H9 (cell line): ENCODE data around the gene ILK. TPM values are rescaled to one million over a fixed set of nuclear protein-coding genes. Genes with fewer than 3 reads are reported as not detected.

Source experiments
- DNase-seq: peaks from one replicate; pipeline ENCODE4 v3.0.0-alpha.2; 2017
- H2AFZ ChIP-seq: one replicate; pipeline ENCODE4 v1.6.1; 2013; ENCODE audit warnings: mild to moderate bottlenecking, low read length, control low read depth, moderate library complexity
- H2AK5ac ChIP-seq: 2 replicates; pipeline ENCODE4 v1.6.1; 2013; ENCODE audit warnings: low read length, control low read depth, mixed read lengths; ENCODE audit not compliant: insufficient read length
- H2BK120ac ChIP-seq: one replicate; pipeline ENCODE4 v1.6.1; 2013; ENCODE audit warnings: low read depth, mild to moderate bottlenecking, low read length, control low read depth, inconsistent platforms; ENCODE audit not compliant: poor library complexity, severe bottlenecking
- H2BK12ac ChIP-seq: 2 replicates; pipeline ENCODE4 v1.6.1; 2013; ENCODE audit warnings: low read length, control low read depth, mixed read lengths, low read depth; ENCODE audit not compliant: insufficient read length
- H2BK15ac ChIP-seq: 2 replicates; pipeline ENCODE4 v1.6.1; 2013; ENCODE audit warnings: low read depth, low read length, control low read depth
- H2BK20ac ChIP-seq: one replicate; pipeline ENCODE4 v1.6.1; 2013; ENCODE audit warnings: low read depth, mild to moderate bottlenecking, low read length, control low read depth, inconsistent platforms; ENCODE audit not compliant: poor library complexity, severe bottlenecking
- H2BK5ac ChIP-seq: 2 replicates; pipeline ENCODE4 v1.6.1; 2013; ENCODE audit warnings: low read length, control low read depth, mixed read lengths; ENCODE audit not compliant: insufficient read length
- H3K14ac ChIP-seq: 2 replicates; pipeline ENCODE4 v1.6.1; 2013; ENCODE audit warnings: low read length, control low read depth; ENCODE audit not compliant: insufficient read depth
- H3K18ac ChIP-seq: 2 replicates; pipeline ENCODE4 v1.6.1; 2013; ENCODE audit warnings: low read depth, mild to moderate bottlenecking, mixed read lengths, low read length, control low read depth; ENCODE audit not compliant: insufficient read length
- H3K23ac ChIP-seq: 2 replicates; pipeline ENCODE4 v1.6.1; 2013; ENCODE audit warnings: low read length, control low read depth, mixed read lengths, low read depth; ENCODE audit not compliant: insufficient read length
- H3K23me2 ChIP-seq: 2 replicates; pipeline ENCODE4 v1.6.1; 2013; ENCODE audit warnings: low read depth, mild to moderate bottlenecking, mixed read lengths, low read length, control low read depth; ENCODE audit not compliant: insufficient read length, poor library complexity, severe bottlenecking
- H3K27ac ChIP-seq: 2 replicates; pipeline ENCODE4 v1.5.1; 2013; ENCODE audit warnings: low read length, control low read depth, mixed read lengths, low read depth; ENCODE audit not compliant: insufficient read length
- H3K27me3 ChIP-seq: 2 replicates; pipeline ENCODE4 v1.6.1; 2013; ENCODE audit warnings: low read length, control low read depth, inconsistent platforms; ENCODE audit not compliant: insufficient read depth
- H3K4ac ChIP-seq: 2 replicates; pipeline ENCODE4 v1.6.1; 2013; ENCODE audit warnings: low read depth, mild to moderate bottlenecking, control low read depth, inconsistent platforms, low read length, moderate library complexity
- H3K4me1 ChIP-seq: 2 replicates; pipeline ENCODE4 v1.6.1; 2013; ENCODE audit warnings: low read length, control low read depth, inconsistent platforms; ENCODE audit not compliant: insufficient read depth
- H3K4me2 ChIP-seq: 2 replicates; pipeline ENCODE4 v1.6.1; 2013; ENCODE audit warnings: low read length, control low read depth, mixed read lengths; ENCODE audit not compliant: insufficient read length, insufficient read depth
- H3K56ac ChIP-seq: 2 replicates; pipeline ENCODE4 v1.6.1; 2013; ENCODE audit warnings: low read depth, mild to moderate bottlenecking, mixed read lengths, low read length, control low read depth; ENCODE audit not compliant: insufficient read length
- H3K79me1 ChIP-seq: 2 replicates; pipeline ENCODE4 v1.6.1; 2013; ENCODE audit warnings: low read depth, mild to moderate bottlenecking, moderate library complexity, low read length, control low read depth, inconsistent platforms; ENCODE audit not compliant: insufficient read depth, poor library complexity, severe bottlenecking
- H3K79me2 ChIP-seq: 2 replicates; pipeline ENCODE4 v1.6.1; 2013; ENCODE audit warnings: low read length, control low read depth, inconsistent platforms; ENCODE audit not compliant: insufficient read depth
- H3K9ac ChIP-seq: 2 replicates; pipeline ENCODE4 v1.6.1; 2013; ENCODE audit warnings: low read length, control low read depth, mixed read lengths; ENCODE audit not compliant: insufficient read length; ENCODE audit errors: extremely low read depth
- H3K9me3 ChIP-seq: one replicate; pipeline ENCODE4 v1.6.1; 2013; ENCODE audit warnings: low read depth, low read length, inconsistent platforms; ENCODE audit not compliant: control insufficient read depth
- H3T11ph ChIP-seq: one replicate; pipeline ENCODE4 v1.6.1; 2013; ENCODE audit warnings: mild to moderate bottlenecking, low read length, control low read depth, inconsistent platforms
- H4K20me1 ChIP-seq: one replicate; pipeline ENCODE4 v1.6.1; 2013; ENCODE audit not compliant: control insufficient read depth, insufficient read length, insufficient read depth
- H4K5ac ChIP-seq: 2 replicates; pipeline ENCODE4 v1.6.1; 2013; ENCODE audit warnings: low read depth, mild to moderate bottlenecking, mixed read lengths, low read length, control low read depth; ENCODE audit not compliant: insufficient read length
- H4K8ac ChIP-seq: replicated peaks from 2 replicates; pipeline ENCODE4 v1.6.1; 2013; ENCODE audit warnings: low read length, control low read depth, mixed read lengths, low read depth; ENCODE audit not compliant: insufficient read length
- H4K91ac ChIP-seq: 2 replicates; pipeline ENCODE4 v1.6.1; 2013; ENCODE audit warnings: low read depth, mild to moderate bottlenecking, moderate library complexity, mixed read lengths, low read length, control low read depth; ENCODE audit not compliant: insufficient read length
- H3K27ac Mint-ChIP-seq, 3 experiments: 2 replicates in 2 of 3; 3 replicates in 1 of 3; pipeline ENCODE4 v1.8.0; 2020 to 2021; ENCODE audit warnings: mixed read lengths in 3 of 3, mild to moderate bottlenecking in 1 of 3, moderate library complexity in 1 of 3
- H3K27me3 Mint-ChIP-seq: 2 replicates; pipeline ENCODE4 v1.8.0; 2021; ENCODE audit warnings: low read depth, mild to moderate bottlenecking, moderate library complexity, mixed read lengths
- H3K36me3 Mint-ChIP-seq, 3 experiments: 2 replicates in 2 of 3; 3 replicates in 1 of 3; pipeline ENCODE4 v1.8.0; 2020 to 2021; ENCODE audit warnings: low read depth in 3 of 3, mixed read lengths in 3 of 3; ENCODE audit not compliant: insufficient read depth in 1 of 3
- H3K4me1 Mint-ChIP-seq, 2 experiments: 2 replicates each; pipeline ENCODE4 v1.8.0; 2020; ENCODE audit warnings: mixed read lengths in 2 of 2
- H3K4me3 Mint-ChIP-seq, 2 experiments: 2 replicates in 1 of 2; 3 replicates in 1 of 2; pipeline ENCODE4 v1.8.0; 2020 to 2021; ENCODE audit warnings: mild to moderate bottlenecking in 2 of 2, mixed read lengths in 2 of 2, moderate library complexity in 1 of 2
- H3K9me3 Mint-ChIP-seq, 2 experiments: 2 replicates in 1 of 2; 3 replicates in 1 of 2; pipeline ENCODE4 v1.8.0; 2020; ENCODE audit warnings: mild to moderate bottlenecking in 2 of 2, mixed read lengths in 2 of 2, moderate library complexity in 1 of 2
- CTCF ChIP-seq: fragments of 200-600 bp; sonication (generic); conservative IDR thresholded peaks from 3 replicates; pipeline ENCODE4 v1.8.0; 2021; ENCODE audit warnings: antibody characterized with exemption, mild to moderate bottlenecking
- WGBS: extraction: QIAGEN DNeasy Blood & Tissue Kit; methylation state at CpG from one replicate; pipeline ENCODE4 v1.1.7; 2013; ENCODE audit warnings: missing lambda C conversion rate, low lambda C conversion rate, mixed read lengths; ENCODE audit not compliant: insufficient read length; ENCODE audit errors: extremely low coverage; 5-methylcytosine and 5-hydroxymethylcytosine counted together
- total RNA-seq: library from RNA; stranded (reverse); gene quantifications from 2 replicates; pipeline ENCODE4 v1.2.1, GENCODE V29; 2021

Gene ILK
- total RNA-seq, 1 experiment from 2014 or later: 100 TPM

GRCh38 chr11:6563121-6563619 is 40.4 kb upstream of the ILK start:
- H3K23me2 ChIP-seq: no peaks in the 10 kb centered on the region
- no peak overlapping the region for H3K18ac ChIP-seq
- Mint-ChIP-seq H3K27me3 (no peaks in the 10 kb centered on the region; the same call in 1 of the 2 replicates), H3K4me3 (no peak overlapping the region), H3K27ac (no peak overlapping the region), H3K36me3 (no peaks in the 10 kb centered on the region; a peak in 2 of 7 replicates), H3K4me1 (peaks cover 20 to 31% of the 10 kb centered on the region in 2 experiments), H3K9me3 (no peaks in the 10 kb centered on the region)
- no peak overlapping the region for H3T11ph ChIP-seq
- no peak overlapping the region for H3K27ac ChIP-seq
- no peak overlapping the region for H4K5ac ChIP-seq
- H2BK120ac ChIP-seq: no peak overlapping the region
- H2BK5ac ChIP-seq: no peak overlapping the region
- TF ChIP-seq CTCF: no peak
- H3K79me2 ChIP-seq: no peaks in the 10 kb centered on the region
- H2BK20ac ChIP-seq: no peak overlapping the region
- no peak for DNase-seq
- H4K91ac ChIP-seq: no peak overlapping the region
- no CpG with 5 or more reads among the region's 4 CpGs for WGBS
- no peak overlapping the region for H3K14ac ChIP-seq
- H2AK5ac ChIP-seq: no peak overlapping the region
- H3K4me2 ChIP-seq: no peak overlapping the region
- H3K27me3 ChIP-seq: no peaks in the 10 kb centered on the region
- H3K23ac ChIP-seq: no peak overlapping the region
- no peak overlapping the region for H3K4ac ChIP-seq
- no peak overlapping the region for H3K56ac ChIP-seq
- H2BK15ac ChIP-seq: no peak overlapping the region
- no peaks in the 10 kb centered on the region for H4K20me1 ChIP-seq
- H3K4me1 ChIP-seq: peaks cover 3% of the 10 kb centered on the region; the same call in 1 of the 2 replicates
- no peak overlapping the region for H4K8ac ChIP-seq
- no peaks in the 10 kb centered on the region for H3K9me3 ChIP-seq
- H3K79me1 ChIP-seq: no peaks in the 10 kb centered on the region
- no peak overlapping the region for H3K9ac ChIP-seq
- H2BK12ac ChIP-seq: no peak overlapping the region
- H2AFZ ChIP-seq: no peak overlapping the region
